IMR-90 (cell line): ENCODE data around the gene AKAP7. TPM values are rescaled to one million over a fixed set of nuclear protein-coding genes. Genes with fewer than 3 reads are reported as not detected.

Source experiments
- ATAC-seq: fragments of 200-7000 bp; cut with Tn5 transposase; 2 replicates; pipeline ENCODE4 v1.9.1; 2020; ENCODE audit warnings: low read depth, mild to moderate bottlenecking, moderate library complexity
- BruUV-seq: library from RNA; stranded (reverse); fragments of 400-500 nt; replicated peaks from 2 replicates; lab custom pipeline; 2021; lab: Mats Ljungman, UMichigan
- CTCF ChIA-PET: fragments of 300-600 bp; formaldehyde crosslinking; extraction: SDS; loops from one replicate; lab custom pipeline; 2021; ENCODE audit warnings: antibody characterized with exemption; lab: Yijun Ruan, JAX
- POLR2A ChIA-PET: fragments of 300-600 bp; sonication (Branson Sonifier 250); formaldehyde crosslinking; loops from one replicate; lab custom pipeline; 2022; ENCODE audit warnings: antibody characterized with exemption; ENCODE audit not compliant: unreplicated experiment; lab: Charles Lee
- DNase-seq: peaks from one replicate; pipeline ENCODE4 v3.0.0; 2013
- H2AFZ ChIP-seq: replicated peaks from 2 replicates; pipeline ENCODE3; 2013; ENCODE audit warnings: low read length, mild to moderate bottlenecking; ENCODE audit not compliant: poor library complexity
- H2AK5ac ChIP-seq: 2 replicates; pipeline ENCODE4 v1.6.1; 2013; ENCODE audit warnings: low read depth, low read length, inconsistent platforms
- H2AK9ac ChIP-seq: replicated peaks from 2 replicates; pipeline ENCODE3; 2013; ENCODE audit warnings: mild to moderate bottlenecking, low read depth, low read length, moderate library complexity; ENCODE audit not compliant: poor library complexity
- H2BK120ac ChIP-seq: 2 replicates; pipeline ENCODE4 v1.6.1; 2013; ENCODE audit warnings: low read depth, low read length, inconsistent platforms
- H2BK15ac ChIP-seq: 3 replicates; pipeline ENCODE4 v1.6.1; 2013; ENCODE audit warnings: low read depth, low read length, inconsistent platforms
- H2BK20ac ChIP-seq: 2 replicates; pipeline ENCODE4 v1.6.1; 2013; ENCODE audit warnings: low read depth, mild to moderate bottlenecking, inconsistent platforms, low read length, moderate library complexity
- H2BK5ac ChIP-seq: 2 replicates; pipeline ENCODE4 v1.6.1; 2013; ENCODE audit warnings: mild to moderate bottlenecking, low read depth, low read length, inconsistent platforms; ENCODE audit not compliant: poor library complexity, severe bottlenecking
- H3K14ac ChIP-seq: replicated peaks from 2 replicates; pipeline ENCODE4 v1.6.1; 2013; ENCODE audit warnings: low read depth, low read length, inconsistent platforms
- H3K18ac ChIP-seq: 2 replicates; pipeline ENCODE4 v1.6.1; 2013; ENCODE audit warnings: low read depth, low read length, control low read depth
- H3K23ac ChIP-seq: 2 replicates; pipeline ENCODE4 v1.6.1; 2013; ENCODE audit warnings: low read depth, low read length, inconsistent platforms
- H3K27ac ChIP-seq: 2 replicates; pipeline ENCODE4 v1.5.1; 2013; ENCODE audit warnings: mild to moderate bottlenecking, control low read depth, low read length; ENCODE audit not compliant: insufficient read depth
- H3K27me3 ChIP-seq: 2 replicates; pipeline ENCODE4 v1.6.1; 2013; ENCODE audit warnings: low read length; ENCODE audit not compliant: control insufficient read depth, insufficient read depth
- H3K36me3 ChIP-seq: 2 replicates; pipeline ENCODE4 v1.6.1; 2013; ENCODE audit warnings: low read length, mixed read lengths; ENCODE audit not compliant: control insufficient read depth, insufficient read depth
- H3K4ac ChIP-seq: 2 replicates; pipeline ENCODE4 v1.6.1; 2013; ENCODE audit warnings: low read depth, low read length, inconsistent platforms
- H3K4me1 ChIP-seq: 2 replicates; pipeline ENCODE4 v1.6.1; 2013; ENCODE audit warnings: low read length, mixed read lengths; ENCODE audit not compliant: control insufficient read depth, insufficient read depth
- H3K4me2 ChIP-seq: 2 replicates; pipeline ENCODE4 v1.6.1; 2013; ENCODE audit warnings: low read depth, mild to moderate bottlenecking, control low read depth, low read length, moderate library complexity
- H3K4me3 ChIP-seq: 2 replicates; pipeline ENCODE4 v1.5.1; 2013; ENCODE audit warnings: low read depth, mild to moderate bottlenecking, control low read depth, low read length, moderate library complexity; ENCODE audit not compliant: insufficient read depth
- H3K56ac ChIP-seq: 2 replicates; pipeline ENCODE4 v1.6.1; 2013; ENCODE audit warnings: low read length, inconsistent platforms; ENCODE audit not compliant: insufficient read depth; ENCODE audit errors: extremely low read depth
- H3K79me1 ChIP-seq, 2 experiments: 2 replicates each; pipeline ENCODE4 v1.6.1; 2013; ENCODE audit warnings: low read length in 2 of 2, inconsistent platforms in 1 of 2, low read depth in 1 of 2
- H3K9ac ChIP-seq: 2 replicates; pipeline ENCODE4 v1.6.1; 2013; ENCODE audit warnings: low read depth, low read length, control low read depth
- H3K9me1 ChIP-seq: 2 replicates; pipeline ENCODE4 v1.6.1; 2013; ENCODE audit warnings: low read length, inconsistent platforms; ENCODE audit not compliant: insufficient read depth
- H3K9me3 ChIP-seq: 2 replicates; pipeline ENCODE4 v1.6.1; 2013; ENCODE audit warnings: low read length; ENCODE audit not compliant: control insufficient read depth, insufficient read depth
- H4K20me1 ChIP-seq: 2 replicates; pipeline ENCODE4 v1.6.1; 2013; ENCODE audit warnings: low read length, inconsistent platforms; ENCODE audit not compliant: insufficient read depth
- H4K5ac ChIP-seq: 2 replicates; pipeline ENCODE4 v1.6.1; 2013; ENCODE audit warnings: mild to moderate bottlenecking, low read depth, low read length, control low read depth
- H4K8ac ChIP-seq, 2 experiments: 2 replicates each; pipeline ENCODE4 v1.6.1; 2013; ENCODE audit warnings: low read depth in 2 of 2, low read length in 2 of 2, control low read depth in 1 of 2, inconsistent platforms in 1 of 2
- H4K91ac ChIP-seq: 2 replicates; pipeline ENCODE4 v1.6.1; 2013; ENCODE audit warnings: low read depth, low read length, inconsistent platforms; ENCODE audit not compliant: insufficient read depth
- BHLHE40 ChIP-seq: fragments of 150-350 bp; IDR thresholded peaks from 2 replicates; pipeline ENCODE4 v1.6.1; 2016; ENCODE audit warnings: mild to moderate bottlenecking, low read depth, low read length
- CEBPB ChIP-seq: IDR thresholded peaks from 2 replicates; pipeline ENCODE4 v1.6.1; 2012; ENCODE audit warnings: low read depth, low read length, improper control_type of control experiment
- CHD1 ChIP-seq: IDR thresholded peaks from 2 replicates; pipeline ENCODE4 v1.6.1; 2012; ENCODE audit warnings: low read depth, low read length, improper control_type of control experiment
- ELK1 ChIP-seq: fragments of 150-350 bp; IDR thresholded peaks from 2 replicates; pipeline ENCODE4 v1.6.1; 2016; ENCODE audit warnings: low read depth, mild to moderate bottlenecking, low read length, moderate library complexity, borderline replicate concordance
- FOS ChIP-seq: fragments of 150-350 bp; IDR thresholded peaks from 2 replicates; pipeline ENCODE4 v1.6.1; 2016; ENCODE audit warnings: low read depth, low read length
- MAFK ChIP-seq: IDR thresholded peaks from 2 replicates; pipeline ENCODE4 v1.6.1; 2012; ENCODE audit warnings: low read depth, low read length, improper control_type of control experiment
- MXI1 ChIP-seq: IDR thresholded peaks from 2 replicates; pipeline ENCODE4 v1.6.1; 2012; ENCODE audit warnings: low read depth, mild to moderate bottlenecking, low read length, moderate library complexity, borderline replicate concordance
- NFE2L2 ChIP-seq: fragments of 150-350 bp; IDR thresholded peaks from 2 replicates; pipeline ENCODE4 v1.6.1; 2016; ENCODE audit warnings: low read depth, mild to moderate bottlenecking, low read length
- POLR2A ChIP-seq: IDR thresholded peaks from 2 replicates; pipeline ENCODE4 v1.6.1; 2012; ENCODE audit warnings: mild to moderate bottlenecking, low read depth, low read length
- RAD21 ChIP-seq: IDR thresholded peaks from 2 replicates; pipeline ENCODE4 v1.6.1; 2012; ENCODE audit warnings: low read length, improper control_type of control experiment
- RCOR1 ChIP-seq: IDR thresholded peaks from 2 replicates; pipeline ENCODE4 v1.6.1; 2012; ENCODE audit warnings: mild to moderate bottlenecking, low read length, improper control_type of control experiment; ENCODE audit not compliant: insufficient replicate concordance
- RFX5 ChIP-seq: IDR thresholded peaks from 2 replicates; pipeline ENCODE4 v1.8.0; 2012; ENCODE audit warnings: low read depth, mild to moderate bottlenecking, low read length, moderate library complexity
- SMC3 ChIP-seq: fragments of 150-350 bp; IDR thresholded peaks from 2 replicates; pipeline ENCODE4 v1.6.1; 2016; ENCODE audit warnings: low read depth, mild to moderate bottlenecking, antibody characterized with exemption, low read length, moderate library complexity
- WGBS, 2 experiments: methylation state at CpG; one replicate each; pipeline versions ENCODE4 v1.1.5 to v1.1.7; 2013; ENCODE audit warnings: missing lambda C conversion rate in 2 of 2; ENCODE audit not compliant: insufficient read length in 1 of 2; ENCODE audit errors: extremely low coverage in 2 of 2; 5-methylcytosine and 5-hydroxymethylcytosine counted together
- dilution Hi-C: fragments of 300-500 bp; cut with HindIII; formaldehyde crosslinking; loops from one replicate; pipeline ENCODE4 v1.14.3; 2018; ENCODE audit warnings: low sequenced_read_pairs; ENCODE audit not compliant: unreplicated experiment
- in situ Hi-C: fragments of 300-500 bp; cut with MboI; formaldehyde crosslinking; loops from 3 replicates; pipeline ENCODE4 v1.14.3; 2019; ENCODE audit warnings: low sequenced_read_pairs, inconsistent platforms, mixed read lengths
- intact Hi-C: fragments of 100-400 bp; cut with micrococcal nuclease; formaldehyde crosslinking; loops from 2 replicates; pipeline ENCODE4 v1.10.0; 2022
- polyA plus RNA-seq, 3 experiments: library from polyadenylated mRNA; depleted of rRNA; stranded (reverse); fragments of >200 nt; gene quantifications; 2 replicates each; pipeline ENCODE4 v1.2.3, GENCODE V29; 2012; ENCODE audit warnings: low replicate concordance in 1 of 3
- total RNA-seq: library from RNA; depleted of rRNA; stranded (reverse); fragments of >200 nt; gene quantifications from 2 replicates; pipeline ENCODE4 v1.2.3, GENCODE V29; 2012
- TF ChIP-seq, protein P1 (sequence below): fragments of 150-350 bp; IDR thresholded peaks from 2 replicates; pipeline ENCODE4 v1.6.1; 2017; ENCODE audit warnings: mild to moderate bottlenecking, antibody characterized with exemption, low read length, low read depth
- TF ChIP-seq, protein P2 (sequence below): conservative IDR thresholded peaks from 2 replicates; pipeline ENCODE4 v1.5.1; 2012; ENCODE audit warnings: mild to moderate bottlenecking, low read depth, low read length, improper control_type of control experiment

Gene AKAP7
- total and polyA plus RNA-seq, 2 of the 4 experiments (the other 2 are of a cell fraction), result 0.54 to 1.1 TPM

GRCh38 chr6:131143319-131143718, 8.1 kb downstream of the AKAP7 start:
- intact Hi-C loops (no loop called here), in situ Hi-C loops (no loop called here), dilution Hi-C loops (no loop called here)
- H3K9ac ChIP-seq, result no peak overlapping the region
- H4K91ac ChIP-seq, result no peak overlapping the region
- H3K4me3 ChIP-seq, result no peak overlapping the region
- POLR2A ChIA-PET, result no interaction called here
- no peak overlapping the region for H2AFZ ChIP-seq
- DNase-seq, result no peak
- H3K9me3 ChIP-seq, result no peaks in the 10 kb centered on the region
- H4K8ac ChIP-seq, result no peak overlapping the region
- H2BK5ac ChIP-seq, result no peak overlapping the region
- no peak overlapping the region for H3K4me2 ChIP-seq
- no peaks in the 10 kb centered on the region for H3K9me1 ChIP-seq
- H3K79me1 ChIP-seq, result no peaks in the 10 kb centered on the region
- no peak overlapping the region for H3K14ac ChIP-seq
- BruUV-seq, result no TSS peak
- no peak for ATAC-seq
- no peak overlapping the region for H2BK15ac ChIP-seq
- no peaks in the 10 kb centered on the region; the same call in 1 of the 2 replicates for H3K36me3 ChIP-seq
- H3K23ac ChIP-seq, result no peak overlapping the region
- WGBS, 2 experiments, result 80% methylated on average over 2 of the region's 3 CpGs; no CpG with 5 or more reads in 1 of the 2 experiments
- no peak overlapping the region for H3K18ac ChIP-seq
- TF ChIP-seq FOS, result no peak
- TF ChIP-seq POLR2A, result no peak
- TF ChIP-seq, protein P1, sequence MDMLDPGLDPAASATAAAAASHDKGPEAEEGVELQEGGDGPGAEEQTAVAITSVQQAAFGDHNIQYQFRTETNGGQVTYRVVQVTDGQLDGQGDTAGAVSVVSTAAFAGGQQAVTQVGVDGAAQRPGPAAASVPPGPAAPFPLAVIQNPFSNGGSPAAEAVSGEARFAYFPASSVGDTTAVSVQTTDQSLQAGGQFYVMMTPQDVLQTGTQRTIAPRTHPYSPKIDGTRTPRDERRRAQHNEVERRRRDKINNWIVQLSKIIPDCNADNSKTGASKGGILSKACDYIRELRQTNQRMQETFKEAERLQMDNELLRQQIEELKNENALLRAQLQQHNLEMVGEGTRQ, result no peak
- no peak for TF ChIP-seq MAFK
- no peak for TF ChIP-seq NFE2L2
- TF ChIP-seq ELK1, result no peak
- TF ChIP-seq, protein P2, sequence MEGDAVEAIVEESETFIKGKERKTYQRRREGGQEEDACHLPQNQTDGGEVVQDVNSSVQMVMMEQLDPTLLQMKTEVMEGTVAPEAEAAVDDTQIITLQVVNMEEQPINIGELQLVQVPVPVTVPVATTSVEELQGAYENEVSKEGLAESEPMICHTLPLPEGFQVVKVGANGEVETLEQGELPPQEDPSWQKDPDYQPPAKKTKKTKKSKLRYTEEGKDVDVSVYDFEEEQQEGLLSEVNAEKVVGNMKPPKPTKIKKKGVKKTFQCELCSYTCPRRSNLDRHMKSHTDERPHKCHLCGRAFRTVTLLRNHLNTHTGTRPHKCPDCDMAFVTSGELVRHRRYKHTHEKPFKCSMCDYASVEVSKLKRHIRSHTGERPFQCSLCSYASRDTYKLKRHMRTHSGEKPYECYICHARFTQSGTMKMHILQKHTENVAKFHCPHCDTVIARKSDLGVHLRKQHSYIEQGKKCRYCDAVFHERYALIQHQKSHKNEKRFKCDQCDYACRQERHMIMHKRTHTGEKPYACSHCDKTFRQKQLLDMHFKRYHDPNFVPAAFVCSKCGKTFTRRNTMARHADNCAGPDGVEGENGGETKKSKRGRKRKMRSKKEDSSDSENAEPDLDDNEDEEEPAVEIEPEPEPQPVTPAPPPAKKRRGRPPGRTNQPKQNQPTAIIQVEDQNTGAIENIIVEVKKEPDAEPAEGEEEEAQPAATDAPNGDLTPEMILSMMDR, result no peak
- no peak for TF ChIP-seq RCOR1
- no peak for TF ChIP-seq RFX5
- no peak for TF ChIP-seq SMC3
- TF ChIP-seq BHLHE40, result no peak
- TF ChIP-seq MXI1, result no peak
- TF ChIP-seq RAD21, result no peak
- no peak for TF ChIP-seq CEBPB
- no peak for TF ChIP-seq CHD1
- no peaks in the 10 kb centered on the region for H4K20me1 ChIP-seq
- CTCF ChIA-PET, result no interaction called here
- no peak overlapping the region for H2AK5ac ChIP-seq
- no peak overlapping the region for H3K4ac ChIP-seq
- no peak overlapping the region for H4K5ac ChIP-seq
- no peaks in the 10 kb centered on the region for H3K27me3 ChIP-seq
- no peak overlapping the region for H2AK9ac ChIP-seq
- H3K27ac ChIP-seq, result no peak overlapping the region
- H2BK120ac ChIP-seq, result no peak overlapping the region
- no peaks in the 10 kb centered on the region for H3K4me1 ChIP-seq
- no peak overlapping the region for H2BK20ac ChIP-seq
- no peak overlapping the region for H3K56ac ChIP-seq
